CD4-positive, alpha-beta T cell treated with Interleukin-2 at 100 ng/mL for 4 hours (primary cell): Measurements from ENCODE around the gene ATXN1.

ENCODE experiments used
- DNase-seq: peaks from one replicate; pipeline ENCODE4 v3.0.0-alpha.2; 2020; ENCODE audit warnings: low spot score

ATXN1 gene

GRCh38 chr6:16249971-16250370 lies 511.3 kb downstream of the ATXN1 start:
- no peak for DNase-seq
